Measurements from ENCODE around the gene CGB3.

DNA sequence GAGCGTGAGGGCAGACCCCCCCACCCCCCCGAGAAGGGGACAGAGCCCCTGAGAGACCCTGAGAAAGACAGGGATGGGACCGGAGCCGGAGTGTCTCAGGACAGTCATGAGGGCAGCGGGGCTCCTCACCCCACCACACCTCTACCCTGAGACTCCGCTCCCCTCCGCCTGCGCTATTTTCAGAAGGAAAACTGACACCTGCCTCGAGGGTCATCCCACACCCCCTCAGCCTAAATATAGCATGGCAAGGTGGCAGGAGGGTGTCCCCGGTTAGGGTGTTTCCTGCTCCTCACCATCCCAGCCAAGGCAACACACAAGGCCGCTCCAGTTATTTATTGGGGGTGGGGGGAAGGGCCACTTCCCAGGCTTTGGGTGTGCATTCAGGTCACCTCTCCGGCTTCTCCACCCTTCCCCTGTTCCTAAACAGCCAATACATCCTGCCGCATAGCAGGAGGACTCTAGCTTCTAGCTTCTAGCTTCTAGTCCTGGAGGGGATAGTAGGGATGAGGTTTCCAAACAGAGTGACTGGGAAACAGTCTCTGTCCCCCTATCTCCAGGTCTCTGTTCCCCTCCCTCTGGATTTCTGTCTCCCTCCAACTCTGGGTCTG lies 41.9 kb upstream of the CGB3 start:
- TF ChIP-seq, protein P1, sequence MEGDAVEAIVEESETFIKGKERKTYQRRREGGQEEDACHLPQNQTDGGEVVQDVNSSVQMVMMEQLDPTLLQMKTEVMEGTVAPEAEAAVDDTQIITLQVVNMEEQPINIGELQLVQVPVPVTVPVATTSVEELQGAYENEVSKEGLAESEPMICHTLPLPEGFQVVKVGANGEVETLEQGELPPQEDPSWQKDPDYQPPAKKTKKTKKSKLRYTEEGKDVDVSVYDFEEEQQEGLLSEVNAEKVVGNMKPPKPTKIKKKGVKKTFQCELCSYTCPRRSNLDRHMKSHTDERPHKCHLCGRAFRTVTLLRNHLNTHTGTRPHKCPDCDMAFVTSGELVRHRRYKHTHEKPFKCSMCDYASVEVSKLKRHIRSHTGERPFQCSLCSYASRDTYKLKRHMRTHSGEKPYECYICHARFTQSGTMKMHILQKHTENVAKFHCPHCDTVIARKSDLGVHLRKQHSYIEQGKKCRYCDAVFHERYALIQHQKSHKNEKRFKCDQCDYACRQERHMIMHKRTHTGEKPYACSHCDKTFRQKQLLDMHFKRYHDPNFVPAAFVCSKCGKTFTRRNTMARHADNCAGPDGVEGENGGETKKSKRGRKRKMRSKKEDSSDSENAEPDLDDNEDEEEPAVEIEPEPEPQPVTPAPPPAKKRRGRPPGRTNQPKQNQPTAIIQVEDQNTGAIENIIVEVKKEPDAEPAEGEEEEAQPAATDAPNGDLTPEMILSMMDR (IDR thresholded peaks at IDR 0.05), result no peak
- TF ChIP-seq POLR2A (IDR thresholded peaks at IDR 0.05), result no peak

All from lower leg skin (tissue), 3 donors.